Neural crest cell (in vitro differentiated cells): ENCODE data around the gene RUNX2. TPM values are rescaled to one million over a fixed set of nuclear protein-coding genes. Genes with fewer than 3 reads are reported as not detected.

Source experiments
- DNase-seq: peaks from one replicate; pipeline ENCODE4 v3.0.0; 2021; ENCODE audit warnings: low read depth, mixed read lengths, low spot score
- H3K27ac Mint-ChIP-seq: one replicate; pipeline ENCODE4 v1.8.0; 2021; ENCODE audit warnings: mild to moderate bottlenecking, mixed read lengths; ENCODE audit not compliant: unreplicated experiment
- H3K27me3 Mint-ChIP-seq: 2 replicates; pipeline ENCODE4 v1.8.0; 2021; ENCODE audit warnings: low read depth, mild to moderate bottlenecking, mixed read lengths
- H3K36me3 Mint-ChIP-seq: 2 replicates; pipeline ENCODE4 v1.8.0; 2021; ENCODE audit warnings: low read depth, mild to moderate bottlenecking, mixed read lengths
- H3K4me1 Mint-ChIP-seq: 2 replicates; pipeline ENCODE4 v1.8.0; 2021; ENCODE audit warnings: mixed read lengths
- H3K4me3 Mint-ChIP-seq: one replicate; pipeline ENCODE4 v1.8.0; 2021; ENCODE audit warnings: mild to moderate bottlenecking, mixed read lengths
- H3K9me3 Mint-ChIP-seq: 2 replicates; pipeline ENCODE4 v1.8.0; 2021; ENCODE audit warnings: mixed read lengths
- CTCF ChIP-seq: fragments of 200-600 bp; sonication (generic); conservative IDR thresholded peaks from 2 replicates; pipeline ENCODE4 v1.5.0; 2021; ENCODE audit warnings: antibody characterized with exemption, mild to moderate bottlenecking
- total RNA-seq: library from RNA; stranded (reverse); gene quantifications from 2 replicates; pipeline ENCODE4 v1.2.1, GENCODE V29; 2021

Gene RUNX2
- total RNA-seq, 1 donor from 2014 or later: 0.16 TPM

- peak overlapping the region; percentile 77 for H3K27ac Mint-ChIP-seq
- H3K9me3 Mint-ChIP-seq: no peaks in the 10 kb centered on the region
Observed at GRCh38 chr6:45540375-45540920, 212.3 kb downstream of the RUNX2 start.

GRCh38 chr6:45541934-45542333 is 213.8 kb downstream of the RUNX2 start:
- Mint-ChIP-seq H3K4me1 (peaks cover 9% of the 10 kb centered on the region), H3K36me3 (no peaks in the 10 kb centered on the region), H3K9me3 (no peaks in the 10 kb centered on the region), H3K27ac (no peak overlapping the region), H3K4me3 (no peak overlapping the region), H3K27me3 (no peaks in the 10 kb centered on the region)
- TF ChIP-seq CTCF: no peak
- no peak for DNase-seq

More at GRCh38 chr6:45540375-45540920, 212.3 kb downstream of the RUNX2 start:
- no peaks in the 10 kb centered on the region for H3K36me3 Mint-ChIP-seq
- no peak for DNase-seq
- H3K4me1 Mint-ChIP-seq: peaks cover 9% of the 10 kb centered on the region
- TF ChIP-seq CTCF: no peak
- H3K27me3 Mint-ChIP-seq: no peaks in the 10 kb centered on the region
- no peak overlapping the region for H3K4me3 Mint-ChIP-seq

- Mint-ChIP-seq H3K4me1 (peaks cover 6% of the 10 kb centered on the region), H3K27ac (no peak overlapping the region), H3K4me3 (no peak overlapping the region), H3K27me3 (no peaks in the 10 kb centered on the region), H3K9me3 (no peaks in the 10 kb centered on the region), H3K36me3 (no peaks in the 10 kb centered on the region)
- DNase-seq: no peak
- no peak for TF ChIP-seq CTCF
Observed at GRCh38 chr6:45543298-45544235, 215.4 kb downstream of the RUNX2 start.

GRCh38 chr6:45545416-45545815 is 217.3 kb downstream of the RUNX2 start:
- no peak overlapping the region for H3K27ac Mint-ChIP-seq
- no peaks in the 10 kb centered on the region for H3K27me3 Mint-ChIP-seq
- H3K4me3 Mint-ChIP-seq: no peak overlapping the region
- no peak for DNase-seq
- no peaks in the 10 kb centered on the region for H3K36me3 Mint-ChIP-seq
- no peaks in the 10 kb centered on the region for H3K9me3 Mint-ChIP-seq
- no peak for TF ChIP-seq CTCF
- no peaks in the 10 kb centered on the region for H3K4me1 Mint-ChIP-seq

GRCh38 chr6:45548657-45549515 is 220.8 kb downstream of the RUNX2 start:
- Mint-ChIP-seq H3K27me3 (peaks cover 2% of the 10 kb centered on the region), H3K27ac (no peak overlapping the region), H3K9me3 (no peaks in the 10 kb centered on the region), H3K36me3 (no peaks in the 10 kb centered on the region), H3K4me1 (peaks cover 3% of the 10 kb centered on the region), H3K4me3 (no peak overlapping the region)
- TF ChIP-seq CTCF: no peak
- DNase-seq: no peak
